ENCODE measurements around the gene DLGAP1.

DNA sequence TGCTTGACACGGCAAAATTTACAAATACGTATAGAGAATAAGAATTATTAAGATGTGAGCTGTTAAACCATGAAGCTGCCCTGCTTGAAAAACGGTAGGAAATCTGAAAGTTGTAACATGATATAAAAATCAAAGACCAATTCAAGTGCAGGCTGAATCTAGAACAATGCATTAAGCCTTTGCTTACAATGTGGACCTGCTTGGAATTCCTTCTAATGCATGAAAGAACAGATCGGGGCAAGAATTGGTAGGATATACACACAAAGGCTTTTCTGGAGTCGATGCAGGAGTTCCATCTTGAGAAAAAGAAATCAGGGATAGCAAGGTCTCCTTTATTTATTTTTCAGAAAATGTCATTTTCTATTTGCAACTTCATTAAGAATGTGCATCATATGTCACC lies 136.8 kb downstream of the DLGAP1 start:
- TF ChIP-seq, protein P1, sequence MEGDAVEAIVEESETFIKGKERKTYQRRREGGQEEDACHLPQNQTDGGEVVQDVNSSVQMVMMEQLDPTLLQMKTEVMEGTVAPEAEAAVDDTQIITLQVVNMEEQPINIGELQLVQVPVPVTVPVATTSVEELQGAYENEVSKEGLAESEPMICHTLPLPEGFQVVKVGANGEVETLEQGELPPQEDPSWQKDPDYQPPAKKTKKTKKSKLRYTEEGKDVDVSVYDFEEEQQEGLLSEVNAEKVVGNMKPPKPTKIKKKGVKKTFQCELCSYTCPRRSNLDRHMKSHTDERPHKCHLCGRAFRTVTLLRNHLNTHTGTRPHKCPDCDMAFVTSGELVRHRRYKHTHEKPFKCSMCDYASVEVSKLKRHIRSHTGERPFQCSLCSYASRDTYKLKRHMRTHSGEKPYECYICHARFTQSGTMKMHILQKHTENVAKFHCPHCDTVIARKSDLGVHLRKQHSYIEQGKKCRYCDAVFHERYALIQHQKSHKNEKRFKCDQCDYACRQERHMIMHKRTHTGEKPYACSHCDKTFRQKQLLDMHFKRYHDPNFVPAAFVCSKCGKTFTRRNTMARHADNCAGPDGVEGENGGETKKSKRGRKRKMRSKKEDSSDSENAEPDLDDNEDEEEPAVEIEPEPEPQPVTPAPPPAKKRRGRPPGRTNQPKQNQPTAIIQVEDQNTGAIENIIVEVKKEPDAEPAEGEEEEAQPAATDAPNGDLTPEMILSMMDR (IDR thresholded peaks at IDR 0.05) = no peak
- TF ChIP-seq POLR2A (IDR thresholded peaks at IDR 0.05) = no peak
- TF ChIP-seq EP300 (IDR thresholded peaks at IDR 0.05) = no peak
- TF ChIP-seq POLR2AphosphoS5 (IDR thresholded peaks at IDR 0.05) = no peak
